OCI-LY7 (cell line): ENCODE results near the gene RHBDD1. TPM values are rescaled to one million over a fixed set of nuclear protein-coding genes. Genes with fewer than 3 reads are reported as not detected.

Source experiments
- Bru-seq: library from RNA; stranded (reverse); fragments of 400-500 nt; gene quantifications from one replicate; lab custom pipeline; 2021; lab: Mats Ljungman, UMichigan
- BruChase-seq, 2 experiments: library from RNA; stranded (reverse); fragments of 400-500 nt; gene quantifications; one replicate each; lab custom pipeline; 2021; lab: Mats Ljungman, UMichigan
- BruUV-seq: library from RNA; stranded (reverse); fragments of 400-500 nt; replicated peaks from 2 replicates; lab custom pipeline; 2021; lab: Mats Ljungman, UMichigan
- CTCF ChIA-PET: fragments of 300-600 bp; sonication (Branson Sonifier 250); formaldehyde crosslinking; loops from one replicate; lab custom pipeline; 2022; ENCODE audit warnings: antibody characterized with exemption; ENCODE audit not compliant: unreplicated experiment; lab: Charles Lee
- POLR2A ChIA-PET: fragments of 300-600 bp; sonication (Branson Sonifier 250); formaldehyde crosslinking; loops from one replicate; lab custom pipeline; 2022; ENCODE audit warnings: antibody characterized with exemption; lab: Charles Lee
- DNase-seq: peaks from one replicate; pipeline ENCODE4 v3.0.0-alpha.2; 2015; ENCODE audit warnings: low spot score
- H2AFZ ChIP-seq: fragments of 200-600 bp; sonication (generic), shearing (Covaris generic); 2 replicates; pipeline ENCODE4 v1.6.1; 2014; ENCODE audit warnings: mild to moderate bottlenecking, antibody characterized with exemption, low read length, moderate library complexity
- H3K27ac ChIP-seq: fragments of 200-600 bp; sonication (generic); 2 replicates; pipeline ENCODE4 v1.5.1; 2014; ENCODE audit warnings: mixed run types, low read depth, mild to moderate bottlenecking, moderate library complexity, low read length, inconsistent platforms; ENCODE audit not compliant: poor library complexity, severe bottlenecking
- H3K36me3 ChIP-seq: fragments of 200-600 bp; sonication (generic); 2 replicates; pipeline ENCODE4 v1.6.1; 2014; ENCODE audit warnings: mild to moderate bottlenecking, antibody characterized with exemption, low read length, moderate library complexity, mixed read lengths; ENCODE audit not compliant: insufficient read depth
- H3K4me1 ChIP-seq: fragments of 200-600 bp; sonication (generic); 2 replicates; pipeline ENCODE4 v1.5.1; 2014; ENCODE audit warnings: mild to moderate bottlenecking, low read length; ENCODE audit not compliant: insufficient read depth, poor library complexity, severe bottlenecking
- H3K4me2 ChIP-seq: fragments of 200-600 bp; sonication (generic); 2 replicates; pipeline ENCODE4 v1.6.1; 2014; ENCODE audit warnings: mild to moderate bottlenecking, low read length
- H3K4me3 ChIP-seq: fragments of 200-600 bp; sonication (generic); 2 replicates; pipeline ENCODE4 v1.5.1; 2014; ENCODE audit warnings: mild to moderate bottlenecking, low read depth, low read length; ENCODE audit not compliant: poor library complexity, severe bottlenecking
- H3K79me2 ChIP-seq: fragments of 200-600 bp; sonication (generic); 2 replicates; pipeline ENCODE4 v1.6.1; 2016; ENCODE audit warnings: low read depth, mild to moderate bottlenecking, low read length, moderate library complexity, mixed read lengths; ENCODE audit not compliant: insufficient read depth
- H3K9me2 ChIP-seq: fragments of 200-600 bp; sonication (generic); 2 replicates; pipeline ENCODE4 v1.6.1; 2016; ENCODE audit warnings: mild to moderate bottlenecking, low read length, mixed read lengths; ENCODE audit not compliant: insufficient read depth
- H3K9me3 ChIP-seq: fragments of 200-600 bp; sonication (generic); 2 replicates; pipeline ENCODE4 v1.6.1; 2014; ENCODE audit warnings: mild to moderate bottlenecking, mixed run types, low read length, mixed read lengths
- H4K20me1 ChIP-seq: fragments of 200-600 bp; sonication (generic); 2 replicates; pipeline ENCODE4 v1.6.1; 2014; ENCODE audit warnings: mild to moderate bottlenecking, antibody characterized with exemption, low read length, moderate library complexity, mixed read lengths; ENCODE audit not compliant: insufficient read depth
- EZH2phosphoT487 ChIP-seq: fragments of 200-600 bp; sonication (generic); IDR thresholded peaks from 2 replicates; pipeline ENCODE4 v1.6.1; 2018; ENCODE audit warnings: low read depth, borderline replicate concordance, mild to moderate bottlenecking, mixed run types, antibody characterized with exemption, low read length, moderate library complexity, mixed read lengths
- intact Hi-C: fragments of 100-400 bp; cut with micrococcal nuclease; formaldehyde crosslinking; loops from one replicate; pipeline ENCODE4 v1.10.0; 2022; ENCODE audit not compliant: unreplicated experiment
- long read RNA-seq: library from polyadenylated mRNA; stranded (forward); transcript quantifications from one replicate; pipeline ENCODE4 v2.0.0, GENCODE V29; 2022
- total RNA-seq, 2 experiments: library from RNA; depleted of rRNA in 1 of 2; stranded (reverse); fragments of >200 nt in 1 of 2; shearing (Covaris generic) in 1 of 2; gene quantifications; 2 replicates each; pipeline ENCODE4 v1.2.3, GENCODE V29; 2014 to 2022
- TF ChIP-seq, protein P1 (sequence below): fragments of 200-600 bp; sonication (generic); conservative IDR thresholded peaks from 2 replicates; pipeline ENCODE4 v1.5.1; 2014; ENCODE audit warnings: mild to moderate bottlenecking, antibody characterized with exemption, low read length, moderate library complexity, mixed read lengths

Gene RHBDD1
- total RNA-seq (2014; rRNA removed; shearing (Covaris generic)): 30.4 and 40.8 TPM in 2 replicates
- total RNA-seq (2022): 80.3 and 87.8 TPM in 2 replicates
- percentile 84 among the genes with signal in this experiment for Bru-seq, nascent RNA
- BruChase-seq, experiment 1, labeled RNA remaining after a 6-hour chase: percentile 75 among the genes with signal in this experiment
- BruChase-seq, experiment 2, labeled RNA remaining after a 2-hour chase: percentile 77 among the genes with signal in this experiment
- long read RNA-seq, full-length matches to known transcripts: 6 of 105 reads
- long read RNA-seq, partial matches to known transcripts: 34 of 105 reads
- long read RNA-seq, other reads (novel, unspliced or antisense): 65 of 105 reads

DNA sequence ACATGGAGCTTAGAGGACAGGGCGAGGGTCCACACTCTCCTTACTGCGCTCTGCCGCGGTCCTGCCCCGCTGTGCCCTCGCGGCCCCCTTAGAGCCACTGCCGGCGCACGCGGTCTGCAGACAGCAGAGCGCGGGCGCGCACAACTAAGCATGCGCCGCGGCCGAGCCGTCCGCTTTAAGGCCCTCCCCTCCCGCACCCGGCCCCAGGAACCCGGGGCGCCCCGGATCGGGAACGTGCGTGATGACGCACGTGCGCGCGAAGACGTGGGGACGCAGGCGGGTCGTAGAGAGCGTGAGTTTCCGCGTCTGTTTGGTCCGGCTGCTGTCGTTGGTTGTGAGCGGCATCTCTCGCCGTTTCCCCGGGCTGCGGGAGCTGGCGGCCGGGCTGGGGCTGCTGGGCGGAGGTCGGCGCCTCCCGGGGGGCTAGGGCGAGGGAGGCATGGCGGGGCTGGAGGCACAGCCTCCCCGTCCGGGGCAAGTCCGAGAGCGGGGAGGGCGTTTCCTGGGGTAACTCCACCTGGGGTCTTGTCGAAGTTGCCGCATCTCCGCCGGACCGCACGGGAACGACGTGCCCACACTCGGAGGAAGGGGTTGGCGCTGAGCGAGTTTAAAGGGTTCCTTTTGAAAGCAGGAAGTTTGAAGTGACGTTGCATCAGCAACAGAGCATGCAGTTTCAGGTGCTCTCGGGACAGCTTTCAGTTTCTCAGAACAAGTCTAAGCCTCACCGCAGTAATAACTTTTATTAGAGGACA lies at the start of gene RHBDD1:
Gene RHBDD1 (plus strand): TSS at position 259 of the 752 bp plus-strand sequence. CDS start 28,640 bp downstream, outside the sequence.
- no peak for TF ChIP-seq EZH2phosphoT487
- TF ChIP-seq, protein P1, sequence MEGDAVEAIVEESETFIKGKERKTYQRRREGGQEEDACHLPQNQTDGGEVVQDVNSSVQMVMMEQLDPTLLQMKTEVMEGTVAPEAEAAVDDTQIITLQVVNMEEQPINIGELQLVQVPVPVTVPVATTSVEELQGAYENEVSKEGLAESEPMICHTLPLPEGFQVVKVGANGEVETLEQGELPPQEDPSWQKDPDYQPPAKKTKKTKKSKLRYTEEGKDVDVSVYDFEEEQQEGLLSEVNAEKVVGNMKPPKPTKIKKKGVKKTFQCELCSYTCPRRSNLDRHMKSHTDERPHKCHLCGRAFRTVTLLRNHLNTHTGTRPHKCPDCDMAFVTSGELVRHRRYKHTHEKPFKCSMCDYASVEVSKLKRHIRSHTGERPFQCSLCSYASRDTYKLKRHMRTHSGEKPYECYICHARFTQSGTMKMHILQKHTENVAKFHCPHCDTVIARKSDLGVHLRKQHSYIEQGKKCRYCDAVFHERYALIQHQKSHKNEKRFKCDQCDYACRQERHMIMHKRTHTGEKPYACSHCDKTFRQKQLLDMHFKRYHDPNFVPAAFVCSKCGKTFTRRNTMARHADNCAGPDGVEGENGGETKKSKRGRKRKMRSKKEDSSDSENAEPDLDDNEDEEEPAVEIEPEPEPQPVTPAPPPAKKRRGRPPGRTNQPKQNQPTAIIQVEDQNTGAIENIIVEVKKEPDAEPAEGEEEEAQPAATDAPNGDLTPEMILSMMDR: no peak
- Histone ChIP-seq H3K79me2 (peaks cover 74% of the 10 kb centered on the region), H3K9me2 (no peaks in the 10 kb centered on the region), H3K36me3 (peaks cover 46% of the 10 kb centered on the region), H2AFZ (peak within 1 kb of the TSS; percentile 24; the same call in 1 of the 2 replicates), H3K4me3 (peak within 1 kb of the TSS; percentile 73), H3K9me3 (no peaks in the 10 kb centered on the region), H3K4me1 (peaks cover 53% of the 10 kb centered on the region), H3K27ac (peak within 1 kb of the TSS; percentile 97), H4K20me1 (peaks cover 11% of the 10 kb centered on the region; the same call in 1 of the 2 replicates), H3K4me2 (peak within 1 kb of the TSS; percentile 98)
- no TSS peak for BruUV-seq
- intact Hi-C loops: loop anchor here (1.0 to 2.0 kb wide), 5 partner anchors 35 to 149 kb away; no protein-coding TSS in a partner anchor
- POLR2A ChIA-PET: interaction anchor here (0.6 to 2.6 kb wide), 17 partner anchors 10 to 275 kb away, joined by 3 to 21 read pairs (median 4); partner anchors contain the start of gene IRS1
- peak; percentile 96 for DNase-seq
- CTCF ChIA-PET: interaction anchor here (0.6 to 1.3 kb wide), 3 partner anchors 69 to 196 kb away, joined by 3 read pairs; no protein-coding TSS in a partner anchor

- Histone ChIP-seq H3K4me3 (no peak overlapping the region), H3K79me2 (peaks cover 58% of the 10 kb centered on the region), H2AFZ (no peak overlapping the region), H4K20me1 (no peaks in the 10 kb centered on the region), H3K9me2 (no peaks in the 10 kb centered on the region), H3K4me1 (peaks cover 36% of the 10 kb centered on the region), H3K9me3 (no peaks in the 10 kb centered on the region; the same call in 1 of the 2 replicates), H3K36me3 (peaks cover 39% of the 10 kb centered on the region), H3K4me2 (no peak overlapping the region), H3K27ac (no peak overlapping the region)
- ChIA-PET CTCF (no interaction called here), POLR2A (interaction anchor here (0.7 to 10.5 kb wide), 7 partner anchors 9 to 196 kb away, joined by 3 to 122 read pairs (median 5); no protein-coding TSS in a partner anchor)
- TF ChIP-seq, protein P1: no peak
- no peak for TF ChIP-seq EZH2phosphoT487
- BruUV-seq: no TSS peak
- intact Hi-C loops: no loop called here
- DNase-seq: no peak
Measured at GRCh38 chr2:226788064-226788463, 47.8 kb upstream of the RHBDD1 start.
